GF-D8 (cell line): ENCODE data around the gene SPTBN4.
"Not testable (repeated sequence)": the region's sequence is repeated elsewhere in the genome, so short reads cannot be mapped to it uniquely, and the experiment has no call there.

Source experiments
- DNase-seq: peaks from one replicate; lab custom pipeline; 2025; lab: John Stamatoyannopoulos, UW

Gene SPTBN4

DNA sequence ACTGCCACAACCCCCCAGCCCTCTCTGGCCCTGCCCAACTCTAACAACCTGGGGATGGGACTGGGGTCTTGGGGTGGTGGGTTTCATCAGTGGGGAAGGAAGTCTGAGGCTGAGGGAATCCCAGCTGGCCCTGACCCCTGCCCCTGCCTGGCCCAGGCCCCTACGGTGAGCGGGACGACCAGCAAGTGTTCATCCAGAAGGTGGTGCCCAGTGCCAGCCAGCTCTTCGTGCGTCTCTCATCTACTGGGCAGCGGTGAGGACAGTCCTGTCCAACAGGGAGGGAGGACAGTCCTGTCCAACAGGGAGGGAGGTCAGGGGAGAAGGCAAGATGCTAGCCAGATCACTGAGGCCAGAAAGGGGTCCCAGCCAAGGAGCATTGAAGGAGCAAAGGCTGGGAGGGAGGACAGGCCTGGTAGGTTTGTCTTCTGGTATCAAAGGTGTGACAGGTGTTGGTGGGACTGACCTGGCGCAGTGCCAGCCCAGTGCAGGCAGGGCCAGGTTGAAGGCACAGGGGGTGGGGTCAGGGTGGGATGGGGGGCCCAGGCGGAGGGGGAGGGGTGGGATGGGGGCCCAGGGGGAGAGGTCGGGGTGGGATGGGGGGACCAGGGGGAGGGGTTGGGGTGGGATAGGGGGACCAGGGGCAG lies 122.2 kb downstream of the SPTBN4 start:
- DNase-seq, result no peak

DNA sequence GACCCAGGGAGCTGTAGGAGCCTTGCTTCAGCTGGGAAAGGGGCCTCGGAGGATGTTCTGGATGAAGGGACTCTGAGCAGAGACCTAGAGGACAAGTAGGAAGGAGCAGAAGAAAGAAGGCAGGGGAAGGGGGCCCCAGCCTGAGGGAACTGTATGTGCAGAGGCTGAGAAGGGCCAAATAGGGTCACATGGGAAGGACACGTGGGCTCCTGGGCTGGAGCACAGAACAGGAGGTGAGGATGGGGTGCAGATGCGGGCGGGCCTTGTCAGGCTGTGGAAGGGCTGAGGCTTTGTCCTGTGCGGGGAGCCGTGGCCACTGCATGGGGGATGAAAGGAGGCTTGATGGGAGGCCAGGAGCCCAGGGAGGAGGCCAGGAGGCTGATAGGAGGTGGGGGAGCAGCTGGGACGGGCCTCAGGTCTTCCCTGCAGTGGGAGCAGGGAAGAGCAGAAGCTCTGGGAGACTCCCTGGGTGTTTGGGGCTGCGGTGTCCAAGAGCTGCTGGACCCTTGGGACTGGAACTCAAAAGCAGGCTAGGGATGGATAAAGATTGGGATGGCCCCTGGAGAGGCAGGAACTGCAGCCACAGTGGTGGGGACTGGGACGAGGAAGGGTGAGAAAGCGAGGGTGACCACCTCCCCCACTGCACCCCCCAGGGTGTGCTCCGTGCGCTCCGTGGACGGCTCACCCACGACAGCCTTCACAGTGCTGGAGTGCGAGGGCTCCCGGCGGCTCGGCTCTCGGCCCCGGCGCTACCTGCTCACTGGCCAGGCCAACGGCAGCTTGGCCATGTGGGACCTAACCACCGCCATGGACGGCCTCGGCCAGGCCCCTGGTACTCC lies 123.0 kb downstream of the SPTBN4 start:
- no peak for DNase-seq

DNA sequence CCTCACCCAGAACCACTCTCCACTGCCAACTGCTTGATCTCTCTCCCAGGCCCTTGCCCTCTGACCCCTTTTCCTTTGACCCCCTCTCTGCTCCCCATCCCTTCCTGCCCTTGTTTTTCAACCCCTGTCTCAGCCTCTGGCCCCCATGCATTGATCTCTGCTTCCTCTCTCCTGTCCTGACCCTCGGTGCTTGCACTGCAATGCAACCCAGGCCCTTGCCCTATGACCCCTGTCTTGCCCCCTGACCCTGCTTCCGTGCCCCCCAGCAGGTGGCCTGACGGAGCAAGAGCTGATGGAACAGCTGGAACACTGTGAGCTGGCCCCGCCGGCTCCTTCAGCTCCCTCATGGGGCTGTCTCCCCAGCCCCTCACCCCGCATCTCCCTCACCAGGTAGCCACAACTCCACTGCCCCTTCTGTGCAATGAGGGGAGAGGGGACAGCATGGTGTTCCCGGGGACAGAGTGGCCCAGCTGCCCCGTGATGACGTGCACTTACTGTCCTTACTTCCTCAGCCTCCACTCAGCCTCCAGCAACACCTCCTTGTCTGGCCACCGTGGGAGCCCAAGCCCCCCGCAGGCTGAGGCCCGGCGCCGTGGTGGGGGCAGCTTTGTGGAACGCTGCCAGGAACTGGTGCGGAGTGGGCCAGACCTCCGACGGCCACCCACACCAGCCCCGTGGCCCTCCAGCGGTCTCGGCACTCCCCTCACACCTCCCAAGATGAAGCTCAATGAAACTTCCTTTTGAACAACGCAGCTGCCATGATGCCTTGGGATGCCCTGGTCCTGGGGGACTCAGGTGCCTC lies 123.9 kb downstream of the SPTBN4 start:
- DNase-seq, result no peak

DNA sequence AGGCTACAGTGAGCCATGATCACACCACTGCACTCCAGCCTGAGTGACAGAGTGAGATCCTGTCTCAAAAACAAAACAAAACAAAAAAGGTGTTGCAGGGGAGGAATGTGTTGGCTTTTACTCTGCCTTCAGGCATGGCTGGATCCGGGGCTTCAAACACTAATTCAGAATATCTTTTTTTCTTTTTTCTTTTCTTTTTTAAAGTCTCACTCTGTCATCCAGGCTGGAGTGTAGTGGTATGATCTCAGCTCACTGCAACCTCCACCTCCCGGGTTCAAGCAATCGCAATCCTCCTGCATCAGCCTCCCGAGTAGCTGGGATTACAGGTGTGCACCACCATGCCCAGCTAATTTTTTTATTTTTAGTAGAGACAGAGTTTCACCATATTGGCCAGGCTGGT lies 124.9 kb downstream of the SPTBN4 start:
- DNase-seq, result not testable (repeated sequence)

DNA sequence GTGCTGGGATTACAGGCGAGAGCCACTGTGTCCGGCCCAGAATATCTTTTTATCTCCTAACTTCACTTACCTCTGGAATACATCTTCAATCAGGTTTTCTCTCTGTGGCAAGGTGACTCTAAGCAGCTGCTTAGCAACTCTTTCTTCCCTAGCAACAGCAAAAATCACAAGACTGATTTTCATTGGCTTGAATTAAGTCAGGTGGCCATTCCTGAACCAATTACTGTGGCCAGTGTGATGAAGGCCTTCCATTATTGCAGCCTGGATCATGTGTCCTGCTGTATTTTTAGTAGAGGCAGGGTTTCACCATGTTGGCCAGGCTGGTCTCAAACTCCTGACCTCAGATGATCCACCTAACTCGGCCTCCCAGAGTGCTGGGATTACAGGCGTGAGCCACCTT lies 125.4 kb downstream of the SPTBN4 start:
- DNase-seq, result no peak

DNA sequence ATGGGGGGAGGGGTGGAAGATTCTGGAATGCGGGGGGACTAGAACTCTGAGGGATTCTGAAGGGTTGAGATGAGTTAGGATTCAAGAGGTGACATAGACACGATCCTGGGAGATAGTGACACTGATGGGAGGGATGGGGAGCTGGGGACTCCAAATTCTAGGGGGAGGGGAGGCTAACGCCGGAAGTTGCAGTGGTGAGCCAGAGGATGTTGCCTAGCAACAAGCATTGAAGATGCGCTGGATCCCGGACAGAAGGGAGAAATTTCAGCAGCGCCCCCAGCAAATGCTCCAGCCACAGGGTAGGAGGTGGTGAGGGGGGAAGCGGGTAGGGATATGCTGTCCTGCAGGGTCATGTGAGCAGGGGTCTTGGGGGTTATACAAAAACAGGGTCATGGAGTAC lies 127.5 kb downstream of the SPTBN4 start:
- DNase-seq, result no peak

DNA sequence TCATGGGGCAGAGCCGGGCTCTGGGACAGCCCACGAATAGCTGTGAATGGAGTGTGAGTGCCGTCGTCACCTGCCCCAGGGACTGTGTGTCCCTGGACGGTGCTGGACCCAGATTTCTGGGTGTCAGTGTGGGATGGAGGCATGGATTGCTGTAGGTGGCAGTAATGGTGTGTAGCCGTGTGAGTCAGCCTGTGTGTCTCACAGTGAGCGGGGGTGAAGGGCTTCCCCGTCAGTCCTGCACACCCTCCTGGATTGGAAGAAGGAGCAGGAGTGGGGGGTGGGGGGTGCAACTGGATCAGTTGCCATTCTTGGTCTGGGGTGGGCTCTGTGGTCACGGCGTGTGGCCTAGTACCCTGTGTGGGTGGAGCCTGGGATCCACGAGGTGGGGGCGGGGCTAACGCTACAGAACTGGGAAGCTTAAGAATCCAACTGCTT lies 127.9 kb downstream of the SPTBN4 start:
- no peak for DNase-seq

DNA sequence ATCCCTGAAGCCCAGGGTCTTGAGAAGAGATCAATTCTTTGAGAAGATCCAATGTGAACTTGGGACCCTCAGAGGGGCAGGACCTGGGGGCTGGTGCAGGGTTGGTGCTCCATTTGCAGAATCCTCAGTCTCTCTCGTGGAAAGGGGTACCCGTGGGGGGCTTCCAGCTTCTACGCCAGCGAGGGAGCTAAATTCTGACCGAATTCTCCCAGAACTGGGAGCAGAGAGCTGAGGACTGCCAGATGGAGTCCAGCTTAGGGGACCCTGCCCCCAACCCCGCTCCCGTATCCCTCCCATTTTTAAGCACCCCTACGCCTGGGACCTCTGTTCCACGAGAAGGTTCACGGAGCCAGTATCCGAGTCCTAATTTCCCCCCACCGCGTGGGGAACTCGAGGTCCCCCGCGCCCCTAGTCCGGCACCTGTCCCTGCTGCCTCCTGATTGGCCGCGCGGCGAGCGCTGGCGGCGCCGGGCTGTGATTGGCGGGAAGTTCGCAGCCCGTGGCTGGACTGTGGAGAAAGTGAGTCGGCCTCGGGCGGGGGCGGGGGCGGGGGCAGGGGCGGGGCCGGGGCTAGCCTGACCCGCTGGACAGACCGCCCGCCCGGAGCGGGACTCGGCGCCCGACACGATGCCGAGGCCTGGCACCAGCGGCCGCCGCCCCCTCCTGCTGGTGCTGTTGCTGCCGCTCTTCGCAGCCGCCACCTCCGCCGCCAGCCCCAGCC lies 130.0 kb downstream of the SPTBN4 start:
- no peak for DNase-seq

DNA sequence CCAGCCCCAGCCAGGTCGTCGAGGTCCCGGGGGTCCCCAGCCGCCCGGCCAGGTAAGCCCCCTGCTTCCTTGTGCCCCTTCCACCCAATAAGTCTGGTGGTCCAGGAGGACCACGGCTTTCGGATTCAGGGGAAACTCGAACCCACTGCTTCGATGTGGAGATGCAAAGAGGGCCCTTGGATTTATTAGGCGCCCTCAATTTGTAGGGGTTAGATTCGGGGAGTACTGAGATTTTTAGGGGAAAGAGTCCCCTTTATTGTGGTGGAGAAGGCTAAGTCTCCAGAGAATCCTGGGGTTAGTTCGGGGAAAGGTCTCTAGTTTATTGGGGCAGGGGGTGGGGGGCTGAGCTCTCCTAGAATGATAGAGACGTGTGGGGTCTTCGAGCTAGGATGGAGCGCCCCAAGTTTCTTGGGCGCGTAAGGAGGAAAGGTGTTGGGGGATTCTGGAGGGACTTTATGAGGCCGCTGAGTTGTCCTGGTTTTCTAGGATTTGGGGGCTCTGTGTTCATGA lies 130.6 kb downstream of the SPTBN4 start:
- no peak for DNase-seq

DNA sequence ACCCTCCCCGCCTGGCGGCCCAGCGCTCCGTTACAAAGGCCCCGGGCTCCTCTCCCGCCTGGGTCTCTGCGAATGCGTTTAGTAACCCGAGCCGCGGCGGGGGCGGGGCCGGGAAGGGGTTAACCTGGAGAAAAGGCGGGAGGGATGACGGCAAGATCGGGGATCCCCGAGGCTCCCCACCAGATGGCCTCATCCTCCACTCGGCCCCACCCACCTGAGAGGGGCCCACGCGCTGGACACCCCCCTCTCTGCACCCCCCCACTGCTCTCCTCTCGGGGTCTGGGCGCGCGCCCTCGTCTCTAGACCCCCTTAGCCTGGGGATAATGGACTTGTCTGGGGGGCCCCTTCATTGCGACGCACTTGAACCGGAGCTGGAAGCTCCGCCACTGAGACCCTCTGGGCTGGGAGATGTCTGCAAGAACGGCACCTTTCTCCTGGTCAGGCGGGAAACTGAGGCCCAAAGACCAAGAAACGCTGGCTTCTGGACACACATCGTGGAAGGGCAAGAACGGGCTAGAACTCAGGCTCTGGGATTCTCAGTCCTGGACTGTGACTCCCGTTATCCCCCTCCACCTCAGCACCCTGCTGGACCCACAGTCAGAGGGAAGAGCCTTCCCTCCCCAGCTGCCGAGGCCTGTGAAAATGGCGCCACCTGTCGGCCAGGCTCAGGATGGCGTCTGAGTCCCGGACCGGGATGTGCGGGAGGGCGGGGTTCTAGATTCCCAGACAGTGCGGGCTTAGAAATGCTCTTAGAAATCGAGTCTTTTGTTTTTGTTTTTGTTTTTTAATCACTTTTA lies 131.5 kb downstream of the SPTBN4 start:
- DNase-seq, result peak; percentile 31

DNA sequence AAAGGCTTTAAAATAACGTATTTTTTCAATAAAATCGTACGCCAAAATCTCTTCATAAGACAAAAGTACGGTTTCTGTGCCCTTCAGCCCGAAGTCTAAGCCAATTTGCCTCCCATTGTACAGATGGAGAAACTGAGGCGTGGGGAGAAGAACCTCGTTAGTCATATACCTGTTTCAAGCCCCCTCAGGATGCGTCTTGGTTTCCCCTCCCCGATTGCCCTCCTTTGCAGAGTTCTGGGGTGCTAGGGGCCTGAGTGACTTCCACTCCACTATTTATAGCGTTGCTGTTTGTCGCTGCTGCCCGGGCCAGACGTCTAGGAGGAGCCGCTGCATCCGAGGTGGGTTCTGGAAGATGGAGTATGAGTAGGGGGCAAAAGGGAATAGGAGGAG lies 132.1 kb downstream of the SPTBN4 start:
- no peak for DNase-seq

DNA sequence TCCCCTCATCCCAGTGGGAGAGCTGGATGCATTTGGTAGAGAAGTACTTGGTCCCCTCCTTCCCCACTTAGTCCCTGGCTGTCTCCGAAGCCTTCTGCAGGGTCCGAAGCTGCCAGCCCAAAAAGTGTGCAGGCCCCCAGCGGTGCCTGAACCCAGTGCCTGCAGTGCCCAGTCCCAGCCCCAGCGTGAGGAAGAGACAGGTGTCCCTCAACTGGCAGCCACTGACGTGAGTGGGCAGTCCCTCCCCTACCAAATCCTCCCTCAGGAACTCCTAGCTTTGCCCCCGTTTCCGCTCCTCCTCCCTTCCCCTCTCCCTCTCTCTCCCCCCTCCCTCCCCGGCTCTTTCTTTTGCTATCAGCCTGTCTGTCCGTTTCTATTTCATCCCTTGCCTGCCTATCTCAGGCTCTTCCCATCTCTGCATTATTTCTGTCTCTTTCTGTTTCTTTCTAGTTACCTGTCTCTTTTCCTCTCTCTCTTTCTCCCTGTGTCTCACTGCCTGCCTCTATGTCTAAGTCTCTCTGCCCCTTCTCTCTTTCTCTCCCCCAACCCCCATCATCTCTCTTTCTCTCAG lies 132.6 kb downstream of the SPTBN4 start:
- no peak for DNase-seq

DNA sequence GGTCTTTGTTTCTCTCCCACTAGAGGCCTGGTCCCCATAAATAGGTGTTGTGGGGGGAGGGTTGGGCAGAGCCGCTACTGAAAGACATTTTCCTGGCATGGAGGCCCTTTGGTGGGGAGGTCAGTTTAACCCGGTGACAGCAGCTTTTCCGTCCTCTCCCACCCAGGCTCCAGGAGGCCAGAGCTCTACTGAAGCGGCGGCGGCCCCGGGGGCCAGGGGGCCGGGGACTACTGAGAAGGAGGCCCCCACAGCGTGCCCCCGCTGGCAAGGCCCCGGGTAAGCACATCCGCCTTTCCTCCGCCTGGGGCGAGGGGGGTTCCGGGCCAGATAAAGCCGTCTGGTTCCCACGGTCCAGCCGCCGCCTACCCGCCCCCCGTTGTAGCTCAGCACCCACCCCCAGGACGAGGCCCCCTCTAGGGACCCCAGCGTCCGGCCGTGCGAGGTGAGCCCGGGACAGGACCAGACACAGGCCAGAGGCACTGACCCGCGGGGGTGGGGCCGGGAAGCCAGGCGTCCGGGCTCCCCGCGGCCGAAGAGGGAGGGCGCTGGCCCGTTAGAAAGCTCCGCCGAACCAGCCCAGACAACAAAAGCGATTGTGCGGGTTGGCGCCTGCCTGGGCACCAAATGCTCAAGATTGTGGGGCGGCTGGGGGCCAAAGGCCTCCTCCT lies 133.2 kb downstream of the SPTBN4 start:
- DNase-seq, result no peak

DNA sequence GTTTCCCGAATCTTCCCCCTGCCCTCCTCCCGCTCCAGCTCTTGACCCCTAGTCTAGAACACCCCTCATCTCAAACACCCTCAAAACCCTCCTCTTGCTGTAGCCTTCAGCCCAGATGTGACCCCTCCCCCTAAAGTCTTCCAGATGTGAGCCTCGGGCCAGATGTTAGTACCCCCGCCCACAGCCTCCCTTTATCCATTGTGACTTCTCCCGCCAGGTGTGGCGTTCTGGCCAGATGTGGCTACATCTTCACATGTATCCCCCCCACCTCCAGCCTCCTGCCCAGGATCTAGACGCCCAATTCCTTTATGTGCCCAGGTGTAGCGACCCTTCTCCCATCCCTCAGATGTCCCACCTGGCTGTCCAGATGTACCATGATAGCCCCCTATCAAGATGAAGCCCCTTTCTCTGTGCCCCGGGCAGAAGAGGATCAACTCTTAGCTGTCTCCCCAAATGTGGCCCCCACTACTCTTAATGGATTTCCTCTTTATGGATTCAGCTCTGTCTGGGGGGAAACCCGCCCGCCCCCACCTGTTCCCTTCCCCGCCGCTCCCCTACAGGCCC lies 133.9 kb downstream of the SPTBN4 start:
- DNase-seq, result no peak

DNA sequence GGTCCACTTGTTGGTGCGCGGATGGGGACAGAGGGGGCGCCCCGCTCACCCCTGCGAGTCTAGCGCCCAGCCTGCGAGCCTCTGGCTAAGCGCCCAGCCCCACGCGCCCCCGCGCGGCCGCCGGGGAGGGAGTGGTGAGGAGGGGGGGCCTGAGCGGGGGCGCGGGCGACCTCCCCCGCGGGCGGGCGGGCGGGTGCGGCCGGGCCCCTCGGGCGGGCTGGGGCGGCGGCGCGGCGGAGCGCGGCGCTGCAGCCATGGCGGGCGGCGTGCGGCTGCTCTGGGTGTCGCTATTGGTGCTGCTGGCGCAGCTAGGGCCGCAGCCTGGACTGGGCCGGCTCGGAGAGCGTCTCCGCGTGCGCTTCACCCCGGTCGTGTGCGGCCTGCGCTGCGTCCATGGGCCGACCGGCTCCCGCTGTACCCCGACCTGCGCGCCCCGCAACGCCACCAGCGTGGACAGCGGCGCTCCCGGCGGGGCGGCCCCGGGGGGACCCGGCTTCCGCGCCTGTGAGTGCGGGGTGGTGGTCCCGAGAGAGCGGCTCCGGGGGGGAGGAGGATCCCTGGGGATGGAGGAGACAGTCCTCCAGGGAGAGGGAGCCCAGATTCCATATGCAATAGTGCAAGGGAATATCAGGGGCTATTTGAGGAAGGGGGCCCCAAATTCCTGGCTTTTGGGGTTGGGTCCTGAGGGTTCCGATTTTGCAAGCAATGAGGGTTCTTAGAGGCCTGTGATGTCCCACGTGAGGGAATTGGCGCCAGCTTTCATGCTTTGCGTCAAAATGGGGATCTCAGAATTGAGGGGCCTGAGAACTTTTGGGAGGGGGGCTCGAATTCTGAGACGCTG lies 134.6 kb downstream of the SPTBN4 start, which contains the start of gene LTBP4:
LTBP4 (plus strand) TSS at position 236 of the 841 bp plus-strand sequence; CDS start at position 255, 19 bp downstream.
- DNase-seq, result no peak

DNA sequence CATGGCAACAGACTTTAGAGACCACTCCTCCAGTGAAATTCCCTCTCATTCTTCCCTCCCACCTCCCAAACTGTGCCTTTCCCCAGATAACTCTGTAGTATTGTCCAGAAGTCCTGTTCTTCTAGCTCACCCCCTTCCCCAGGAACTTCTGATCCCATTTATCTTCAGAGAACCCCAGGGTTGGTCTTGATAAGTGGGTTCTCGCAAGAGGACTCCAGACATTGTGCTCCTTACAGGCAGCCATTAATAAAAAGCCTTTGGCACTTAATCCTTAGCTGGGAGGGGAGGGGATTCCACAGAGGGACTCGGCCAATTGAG lies 136.2 kb downstream of the SPTBN4 start:
- no peak for DNase-seq

DNA sequence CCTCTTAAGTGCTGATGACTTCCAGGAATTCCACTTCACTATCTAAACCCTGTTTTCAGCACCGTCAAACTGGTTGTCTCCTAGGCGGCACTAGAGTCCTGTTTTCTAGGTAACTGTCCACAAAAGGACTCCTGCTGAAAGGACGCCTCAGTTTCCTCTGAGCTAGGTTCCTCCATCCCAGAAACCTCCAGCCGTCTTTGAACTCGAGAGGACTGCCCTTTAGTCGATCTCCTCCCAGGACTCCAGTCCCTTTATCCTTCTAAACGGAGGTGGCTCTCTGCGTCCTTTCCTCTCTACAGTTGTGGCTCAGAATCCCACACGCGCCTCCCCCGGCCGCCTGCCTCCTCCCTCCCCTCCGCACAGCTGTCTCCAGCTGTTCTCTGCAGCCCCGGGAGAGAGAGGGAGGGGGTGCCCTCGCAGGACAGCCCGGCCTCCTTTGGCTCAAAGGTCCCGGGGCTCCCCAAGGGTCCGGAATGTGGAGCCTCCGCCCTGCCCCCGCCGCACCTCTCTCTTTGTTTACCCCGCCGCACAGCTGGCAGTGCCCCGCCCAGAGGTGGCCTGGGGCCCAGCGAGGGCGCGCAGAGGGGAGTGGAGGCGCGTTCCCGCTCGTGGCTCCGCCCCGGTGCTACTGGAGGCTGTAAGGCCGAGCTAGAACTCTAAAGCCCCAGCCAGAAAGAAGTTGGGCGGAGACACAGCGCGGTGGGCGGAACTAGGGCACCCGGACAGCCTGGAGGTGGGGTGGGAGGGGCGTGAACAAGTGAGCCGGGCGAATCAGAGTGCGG lies 136.8 kb downstream of the SPTBN4 start:
- peak; percentile 87 for DNase-seq

DNA sequence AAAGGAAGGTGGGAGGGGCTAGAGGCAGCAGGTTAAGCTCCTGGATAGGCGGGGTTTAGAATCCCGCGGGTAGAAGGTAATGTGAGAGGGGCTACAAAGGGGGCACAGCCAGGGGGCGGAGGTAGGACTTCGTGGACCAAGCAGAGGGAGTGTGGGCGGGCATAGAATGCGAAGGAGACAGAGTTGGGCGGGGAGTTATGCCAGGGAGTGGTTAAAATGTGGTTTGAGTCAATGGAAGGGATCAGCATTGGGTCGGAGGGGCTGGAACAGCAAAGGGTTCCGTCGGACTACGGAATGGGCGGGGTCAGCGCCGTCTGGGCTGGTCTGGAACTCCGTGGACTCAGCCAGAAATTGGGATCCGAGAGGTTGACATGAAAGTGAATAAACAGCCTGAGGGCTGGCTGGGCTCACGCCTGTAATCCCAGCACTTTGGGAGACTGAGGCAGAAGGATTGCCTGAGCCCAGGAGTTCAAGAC lies 137.4 kb downstream of the SPTBN4 start:
- DNase-seq, result no peak
